Chondrocyte (in vitro differentiated cells): Measurements from ENCODE around the gene LVRN. TPM values are rescaled to one million over a fixed set of nuclear protein-coding genes. Genes with fewer than 3 reads are reported as not detected.

ENCODE experiments used
- DNase-seq: peaks from one replicate; pipeline ENCODE4 v3.0.0; 2021; ENCODE audit warnings: mixed read lengths, low spot score
- H3K27ac Mint-ChIP-seq: one replicate; pipeline ENCODE4 v1.8.0; 2021; ENCODE audit warnings: mild to moderate bottlenecking, moderate library complexity, mixed read lengths; ENCODE audit not compliant: unreplicated experiment
- H3K27me3 Mint-ChIP-seq: 2 replicates; pipeline ENCODE4 v1.8.0; 2021; ENCODE audit warnings: low read depth, mixed read lengths
- H3K36me3 Mint-ChIP-seq: 2 replicates; pipeline ENCODE4 v1.8.0; 2021; ENCODE audit warnings: low read depth, mixed read lengths
- H3K4me1 Mint-ChIP-seq: 2 replicates; pipeline ENCODE4 v1.8.0; 2021; ENCODE audit warnings: low read depth, mild to moderate bottlenecking, mixed read lengths
- H3K4me3 Mint-ChIP-seq: one replicate; pipeline ENCODE4 v1.8.0; 2021; ENCODE audit warnings: mild to moderate bottlenecking, moderate library complexity, mixed read lengths; ENCODE audit not compliant: unreplicated experiment
- H3K9me3 Mint-ChIP-seq: 2 replicates; pipeline ENCODE4 v1.8.0; 2021; ENCODE audit warnings: low read depth, mixed read lengths
- total RNA-seq: library from RNA; stranded (reverse); gene quantifications from 3 replicates; pipeline ENCODE4 v1.2.1, GENCODE V29; 2021
- TF ChIP-seq, protein P1 (sequence below): fragments of 200-600 bp; sonication (generic); IDR thresholded peaks from 2 replicates; pipeline ENCODE4 v1.5.0; 2021; ENCODE audit warnings: antibody characterized with exemption, mild to moderate bottlenecking, moderate library complexity

LVRN gene
- total RNA-seq, 1 donor from 2014 or later: 0.62 TPM

GRCh38 chr5:116042375-116042774 is 80.1 kb downstream of the LVRN start:
- Mint-ChIP-seq H3K4me3 (no peak overlapping the region), H3K36me3 (no peaks in the 10 kb centered on the region), H3K27ac (no peak overlapping the region), H3K9me3 (no peaks in the 10 kb centered on the region), H3K4me1 (no peaks in the 10 kb centered on the region), H3K27me3 (peaks cover 17% of the 10 kb centered on the region)
- TF ChIP-seq, protein P1, sequence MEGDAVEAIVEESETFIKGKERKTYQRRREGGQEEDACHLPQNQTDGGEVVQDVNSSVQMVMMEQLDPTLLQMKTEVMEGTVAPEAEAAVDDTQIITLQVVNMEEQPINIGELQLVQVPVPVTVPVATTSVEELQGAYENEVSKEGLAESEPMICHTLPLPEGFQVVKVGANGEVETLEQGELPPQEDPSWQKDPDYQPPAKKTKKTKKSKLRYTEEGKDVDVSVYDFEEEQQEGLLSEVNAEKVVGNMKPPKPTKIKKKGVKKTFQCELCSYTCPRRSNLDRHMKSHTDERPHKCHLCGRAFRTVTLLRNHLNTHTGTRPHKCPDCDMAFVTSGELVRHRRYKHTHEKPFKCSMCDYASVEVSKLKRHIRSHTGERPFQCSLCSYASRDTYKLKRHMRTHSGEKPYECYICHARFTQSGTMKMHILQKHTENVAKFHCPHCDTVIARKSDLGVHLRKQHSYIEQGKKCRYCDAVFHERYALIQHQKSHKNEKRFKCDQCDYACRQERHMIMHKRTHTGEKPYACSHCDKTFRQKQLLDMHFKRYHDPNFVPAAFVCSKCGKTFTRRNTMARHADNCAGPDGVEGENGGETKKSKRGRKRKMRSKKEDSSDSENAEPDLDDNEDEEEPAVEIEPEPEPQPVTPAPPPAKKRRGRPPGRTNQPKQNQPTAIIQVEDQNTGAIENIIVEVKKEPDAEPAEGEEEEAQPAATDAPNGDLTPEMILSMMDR: no peak
- DNase-seq: no peak

GRCh38 chr5:116044073-116044472 is 81.8 kb downstream of the LVRN start:
- H3K4me1 Mint-ChIP-seq: no peaks in the 10 kb centered on the region
- H3K27ac Mint-ChIP-seq: no peak overlapping the region
- no peak overlapping the region for H3K4me3 Mint-ChIP-seq
- no peak for DNase-seq
- H3K9me3 Mint-ChIP-seq: no peaks in the 10 kb centered on the region
- TF ChIP-seq, protein P1: no peak
- no peaks in the 10 kb centered on the region for H3K36me3 Mint-ChIP-seq
- H3K27me3 Mint-ChIP-seq: peaks cover 19% of the 10 kb centered on the region

DNA sequence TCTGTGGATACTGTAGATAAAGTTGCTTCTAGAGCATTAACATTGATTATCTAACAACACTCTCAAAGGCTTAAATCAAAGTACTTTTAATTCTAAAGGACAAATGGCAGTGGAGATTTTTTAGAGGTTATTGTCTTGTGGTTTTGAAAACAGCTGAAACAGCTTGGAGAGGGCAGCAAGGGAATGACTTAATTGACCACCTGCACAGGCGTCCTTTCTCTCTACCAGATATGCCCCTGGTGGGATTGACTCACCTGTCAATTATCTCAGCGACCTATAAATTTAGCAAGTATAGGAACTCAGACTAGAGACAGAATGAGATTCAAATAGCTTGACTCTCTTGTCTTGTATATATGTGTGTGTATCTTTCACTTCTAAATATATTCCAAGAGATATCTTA is 83.5 kb downstream of the LVRN start:
- Mint-ChIP-seq H3K4me1 (no peaks in the 10 kb centered on the region), H3K27ac (no peak overlapping the region)
- TF ChIP-seq, protein P1: no peak

DNA sequence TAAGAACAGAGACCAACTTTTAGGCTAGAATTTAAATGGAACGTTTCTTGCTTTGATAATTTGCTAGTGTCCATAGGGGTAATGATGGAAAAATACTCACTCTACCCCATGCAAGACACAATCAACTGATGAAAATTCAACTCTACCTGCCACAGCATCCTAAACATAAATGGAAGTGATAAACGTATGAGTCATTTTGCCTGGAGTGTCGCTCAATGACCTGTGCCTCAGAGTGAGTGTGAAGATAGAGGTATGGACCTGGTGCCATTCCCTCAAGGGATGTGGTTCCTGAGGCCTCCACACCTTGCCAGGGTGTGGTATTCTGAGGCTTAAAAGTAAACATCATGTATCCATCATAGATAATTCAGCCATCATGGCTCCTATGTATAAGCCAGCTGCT is 84.0 kb downstream of the LVRN start:
- H3K27me3 Mint-ChIP-seq: peaks cover 21% of the 10 kb centered on the region
- H3K4me3 Mint-ChIP-seq: no peak overlapping the region
- DNase-seq: no peak
- no peaks in the 10 kb centered on the region for H3K36me3 Mint-ChIP-seq
- H3K4me1 Mint-ChIP-seq: no peaks in the 10 kb centered on the region
- TF ChIP-seq, protein P1: no peak
- H3K9me3 Mint-ChIP-seq: no peaks in the 10 kb centered on the region
- H3K27ac Mint-ChIP-seq: no peak overlapping the region

More for the DNA sequence above, 83.5 kb downstream of the LVRN start:
- no peaks in the 10 kb centered on the region for H3K9me3 Mint-ChIP-seq
- no peak overlapping the region for H3K4me3 Mint-ChIP-seq
- no peaks in the 10 kb centered on the region for H3K36me3 Mint-ChIP-seq
- DNase-seq: no peak
- peaks cover 16% of the 10 kb centered on the region for H3K27me3 Mint-ChIP-seq

DNA sequence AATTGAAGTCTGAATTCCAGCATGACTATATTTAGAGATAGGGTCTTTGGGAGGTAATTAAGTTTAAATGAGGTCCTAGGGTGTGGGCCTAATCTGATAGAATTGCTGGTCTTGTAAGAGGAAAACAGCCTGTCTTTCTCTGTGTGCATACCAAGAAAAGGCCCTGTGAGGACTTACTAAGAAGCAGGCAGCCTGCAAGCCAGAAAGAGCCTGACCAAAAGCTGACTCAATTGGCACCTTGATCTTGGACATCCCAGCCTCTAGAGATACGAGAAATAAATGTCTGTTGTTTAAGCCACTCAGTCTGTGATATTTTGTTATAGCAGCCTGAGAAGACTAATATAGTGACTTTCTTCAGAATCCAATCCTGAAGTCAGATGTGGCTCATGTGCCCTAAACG is 84.5 kb downstream of the LVRN start:
- Mint-ChIP-seq H3K27ac (no peak overlapping the region), H3K4me1 (no peaks in the 10 kb centered on the region), H3K36me3 (no peaks in the 10 kb centered on the region), H3K9me3 (no peaks in the 10 kb centered on the region), H3K4me3 (no peak overlapping the region), H3K27me3 (peaks cover 17% of the 10 kb centered on the region)
- no peak for DNase-seq
- TF ChIP-seq, protein P1: no peak
